ENCODE results near the gene PTGER4. TPM values are rescaled to one million over a fixed set of nuclear protein-coding genes. Genes with fewer than 3 reads are reported as not detected.

Gene PTGER4
- total and polyA plus RNA-seq, 2 of the 8 experiments (the other 6 are each of a cell fraction or from before 2014, with no cell fraction given) = 0.76 to 1.2 TPM

GRCh38 chr5:40716000-40716399 lies 36.3 kb downstream of the PTGER4 start:
- Histone ChIP-seq H4K8ac (ENCODE audit: extremely low read depth, insufficient read depth, low read length) (no peak overlapping the region), H3K79me2 (ENCODE audit: control insufficient read depth in 1 of 2, insufficient read depth in 2 of 2, low read length in 2 of 2) (no peaks in the 10 kb centered on the region), H3K4me3 (ENCODE audit: extremely low read depth in 1 of 4, insufficient read depth in 2 of 4, low read depth in 3 of 4, low read length in 4 of 4) (no peak overlapping the region), H3K14ac (ENCODE audit: insufficient read length) (no peak overlapping the region), H3K36me3 (ENCODE audit: control insufficient read depth in 2 of 4, insufficient read depth in 4 of 4, low read length in 3 of 4) (peaks cover 0 to 2% (median 0%) of the 10 kb centered on the region in 4 experiments; a peak in 3 of 8 replicates), H3K27me3 (replicated peaks in 1 of 4; ENCODE audit: control insufficient read depth in 3 of 4, extremely low read depth in 1 of 4, insufficient read depth in 3 of 4, low read length in 3 of 4) (no peaks in the 10 kb centered on the region), H4K20me1 (replicated peaks in 1 of 2; ENCODE audit: control insufficient read depth in 1 of 2, insufficient read depth in 2 of 2, low read length in 2 of 2) (no peaks in the 10 kb centered on the region), H2BK120ac (replicated peaks; ENCODE audit: low read depth, low read length) (no peak overlapping the region), H3K9me3 (ENCODE audit: insufficient read depth in 2 of 2, low read depth in 1 of 2, low read length in 1 of 2) (peaks cover 0 to 6% of the 10 kb centered on the region in 2 experiments; a peak in 1 of 4 replicates), H4K5ac (ENCODE audit: insufficient read length, low read depth, low read length) (no peak overlapping the region), H3K27ac (ENCODE audit: low read depth, low read length) (no peak overlapping the region), H4K91ac (replicated peaks; ENCODE audit: insufficient read length, low read length) (no peak overlapping the region), H3K18ac (ENCODE audit: extremely low read depth, low read length) (no peak overlapping the region), H2BK12ac (ENCODE audit: low read depth, low read length) (no peak overlapping the region), H3K4ac (replicated peaks; ENCODE audit: insufficient read length, low read depth, low read length) (no peak overlapping the region), H3K56ac (replicated peaks; ENCODE audit: insufficient read length, low read depth, low read length) (no peak overlapping the region), H3K4me2 (ENCODE audit: insufficient read depth in 1 of 2, low read depth in 2 of 2, low read length in 2 of 2) (no peak overlapping the region), H2BK20ac (ENCODE audit: low read length) (no peak overlapping the region), H3K79me1 (ENCODE audit: low read depth, low read length) (no peaks in the 10 kb centered on the region), H2BK15ac (ENCODE audit: low read length) (no peak overlapping the region), H2AK5ac (ENCODE audit: low read depth, low read length) (no peak overlapping the region), H2AFZ (ENCODE audit: low read length) (no peak overlapping the region), H3K23ac (ENCODE audit: insufficient read length) (no peak overlapping the region), H2BK5ac (ENCODE audit: low read depth, low read length) (no peak overlapping the region), H3K23me2 (ENCODE audit: low read depth, low read length) (no peaks in the 10 kb centered on the region), H3K4me1 (replicated peaks in 1 of 4; ENCODE audit: control insufficient read depth in 3 of 4, insufficient read depth in 4 of 4, low read length in 3 of 4) (no peaks in the 10 kb centered on the region), H3K9ac (replicated peaks in 1 of 4; ENCODE audit: extremely low read depth in 1 of 4, low read depth in 3 of 4, low read length in 3 of 4) (no peak overlapping the region)
- peak; percentile 78 for FAIRE-seq
- 46% methylated on average over 2 of the region's 2 CpGs; no CpG with 5 or more reads in 1 of the 2 experiments for WGBS, 2 experiments (ENCODE audit: extremely low coverage in 1 of 2, insufficient coverage in 1 of 2, insufficient read length in 1 of 2, insufficient replicate concordance in 2 of 2, low coverage in 1 of 2, low lambda C conversion rate in 2 of 2, missing lambda C conversion rate in 1 of 2)
- DNase-seq (ENCODE audit: low read depth in 1 of 2, low spot score in 2 of 2) = no peak
- CTCF ChIA-PET (ENCODE audit: partially characterized antibody) = interaction anchor here (1.4 kb wide), 1 partner anchor 10 kb away, joined by 3 read pairs; no protein-coding TSS in a partner anchor
- POLR2A ChIA-PET (ENCODE audit: partially characterized antibody) = no interaction called here
- TF ChIP-seq CBX8 (IDR thresholded peaks at IDR 0.05; ENCODE audit: borderline replicate concordance, low read depth, low read length) (no peak), BACH1 (IDR thresholded peaks at IDR 0.05; ENCODE audit: low read length) (no peak), CEBPB (IDR thresholded peaks at IDR 0.05; ENCODE audit: low read depth, low read length) (no peak), TCF12 (IDR thresholded peaks at IDR 0.05; ENCODE audit: low read depth, low read length) (no peak), ASH2L (IDR thresholded peaks at IDR 0.05; ENCODE audit: low read length) (no peak), CHD2 (IDR thresholded peaks at IDR 0.05; ENCODE audit: low read length) (no peak), FOSL1 (IDR thresholded peaks at IDR 0.05; ENCODE audit: insufficient read depth, low read depth, low read length) (no peak), CTCF (IDR thresholded peaks at IDR 0.05; ENCODE audit: control extremely low read depth in 1 of 3, insufficient read depth in 1 of 3, low read depth in 1 of 3, low read length in 3 of 3) (no peak), SP1 (IDR thresholded peaks at IDR 0.05; ENCODE audit: low read depth, low read length) (no peak), CTBP2 (IDR thresholded peaks at IDR 0.05; ENCODE audit: borderline replicate concordance, insufficient read depth, insufficient read length, low read length) (no peak), BRCA1 (IDR thresholded peaks at IDR 0.05; ENCODE audit: low read depth, low read length) (no peak), USF2 (IDR thresholded peaks at IDR 0.05; ENCODE audit: low read length) (no peak)
